ENCODE data around the gene TMC1. TPM values are rescaled to one million over a fixed set of nuclear protein-coding genes. Genes with fewer than 3 reads are reported as not detected.

Gene TMC1
- total and polyA plus RNA-seq, 3 experiments from 2014 or later = not detected

DNA sequence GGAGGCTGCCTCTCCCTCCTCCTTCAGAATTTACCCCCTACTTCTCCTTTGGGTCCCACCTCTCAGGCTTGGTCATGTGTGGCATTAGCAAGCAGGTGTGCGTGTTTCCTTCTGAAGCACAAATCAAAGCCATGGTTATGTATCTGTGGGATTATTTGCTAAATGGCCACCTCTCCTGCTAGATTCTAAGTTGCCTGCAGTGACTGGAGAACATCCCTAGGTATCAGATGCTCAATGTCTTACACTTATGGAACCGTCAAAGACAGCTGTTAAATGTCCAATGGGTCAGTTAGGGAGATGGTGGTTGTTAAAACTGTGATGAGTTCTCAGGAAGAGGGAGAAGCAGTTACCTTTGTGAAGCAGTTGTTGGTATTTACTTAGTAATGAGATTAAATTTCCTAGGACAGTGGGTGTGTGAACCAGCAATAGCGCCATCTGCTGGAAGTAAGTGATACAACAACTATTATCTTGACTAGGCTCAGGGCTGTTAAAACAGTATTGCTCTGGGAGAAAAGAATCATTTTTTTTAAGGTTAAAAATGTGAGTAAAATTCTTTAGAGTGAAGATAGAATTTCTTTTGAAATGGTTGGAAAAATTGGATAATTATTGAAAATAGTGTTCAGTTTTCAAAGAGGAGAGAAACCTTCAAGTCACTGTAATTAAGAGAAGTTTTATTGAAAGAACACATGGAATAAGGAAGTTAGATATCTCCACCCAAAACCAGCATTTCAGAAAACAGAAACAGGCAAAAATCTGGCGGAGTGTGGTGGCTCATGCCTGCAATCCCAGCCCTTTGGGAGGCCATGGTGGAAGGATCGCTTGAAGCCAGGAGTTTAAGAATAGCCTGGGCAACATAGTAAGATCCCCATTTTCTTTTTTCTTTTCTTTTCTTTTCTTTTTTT lies 71.3 kb downstream of the TMC1 start:
- no peak overlapping the region for H3K4me3 Mint-ChIP-seq
- peaks cover 0 to 1% (median 0%) of the 10 kb centered on the region in 3 donors for H3K36me3 Mint-ChIP-seq
- H3K9me3 Mint-ChIP-seq = no peaks in the 10 kb centered on the region
- CTCF ChIA-PET = interaction anchor here (0.7 to 6.9 kb wide), 15 partner anchors 9 to 320 kb away, joined by 3 to 76 read pairs (median 3); partner anchors contain the start of gene ZFAND5
- H3K27ac Mint-ChIP-seq = no peak overlapping the region
- H3K4me1 Mint-ChIP-seq = peaks cover 0 to 7% (median 5%) of the 10 kb centered on the region in 3 donors
- Histone ChIP-seq H3K9me3 (ENCODE audit: low read length) (no peaks in the 10 kb centered on the region), H3K4me3 (ENCODE audit: low read length) (no peak overlapping the region), H3K4me1 (ENCODE audit: insufficient read depth, low read length) (no peaks in the 10 kb centered on the region), H3K27me3 (ENCODE audit: insufficient read depth, low read length, poor library complexity, severe bottlenecking) (no peaks in the 10 kb centered on the region), H3K27ac (ENCODE audit: low read depth, low read length) (no peak overlapping the region), H3K36me3 (ENCODE audit: insufficient read depth, low read length) (no peaks in the 10 kb centered on the region)
- peak in 3 of 5 donors; percentile 38 to 51 (median 43) for DNase-seq
- H3K27me3 Mint-ChIP-seq = peaks cover 0 to 18% of the 10 kb centered on the region in 2 donors
- POLR2A ChIA-PET = no interaction called here

DNA sequence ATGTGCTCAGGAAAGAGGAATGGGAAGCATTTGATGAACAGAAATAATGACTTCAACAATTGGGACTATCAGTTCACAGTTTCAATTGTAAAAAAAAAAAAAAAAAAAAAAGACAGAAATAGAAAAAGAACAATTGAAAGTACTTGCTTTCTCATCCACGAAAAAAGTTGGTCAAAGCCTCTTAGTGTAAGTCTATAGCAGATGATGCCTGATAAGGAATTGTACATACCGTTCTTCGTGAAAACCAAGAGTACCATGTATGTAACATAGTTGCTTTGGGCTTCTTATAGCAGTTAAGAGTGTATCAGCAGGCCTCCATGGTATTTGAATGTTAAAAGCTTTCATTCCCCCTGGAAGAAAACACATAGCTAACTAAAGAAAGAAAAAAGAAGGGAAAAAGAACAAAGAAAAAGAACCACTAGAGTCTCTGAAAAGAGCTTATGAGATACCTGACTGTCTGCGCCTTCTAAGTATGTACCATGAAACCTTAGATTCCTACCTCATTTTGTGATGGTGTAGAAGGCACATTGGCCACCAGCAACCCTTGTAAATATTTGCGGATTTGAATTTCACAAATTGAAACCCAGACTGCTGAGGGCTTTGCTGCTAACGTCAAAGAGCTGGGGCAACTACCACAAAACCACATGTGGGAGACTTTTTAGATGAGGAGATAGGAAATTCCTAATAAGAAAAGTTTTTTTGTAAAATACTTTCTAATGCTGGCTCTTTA lies 75.2 kb downstream of the TMC1 start:
- ChIA-PET CTCF (interaction anchor here (2.0 to 2.2 kb wide), 2 partner anchors 315 to 318 kb away, joined by 5 to 15 read pairs; no protein-coding TSS in a partner anchor), POLR2A (interaction anchor here (0.5 kb wide), 1 partner anchor 283 kb away, joined by 3 read pairs; no protein-coding TSS in a partner anchor)
- peak in 1 of 5 donors; percentile 3 for DNase-seq
- Histone ChIP-seq H3K27ac (ENCODE audit: low read depth, low read length) (no peak overlapping the region), H3K9me3 (ENCODE audit: low read length) (no peaks in the 10 kb centered on the region), H3K27me3 (ENCODE audit: insufficient read depth, low read length, poor library complexity, severe bottlenecking) (no peaks in the 10 kb centered on the region), H3K4me1 (ENCODE audit: insufficient read depth, low read length) (no peaks in the 10 kb centered on the region), H3K36me3 (ENCODE audit: insufficient read depth, low read length) (no peaks in the 10 kb centered on the region), H3K4me3 (ENCODE audit: low read length) (no peak overlapping the region)
- H3K4me1 Mint-ChIP-seq = peaks cover 0 to 7% (median 6%) of the 10 kb centered on the region in 3 donors
- no peaks in the 10 kb centered on the region for H3K36me3 Mint-ChIP-seq
- peaks cover 0 to 18% of the 10 kb centered on the region in 2 donors for H3K27me3 Mint-ChIP-seq
- H3K27ac Mint-ChIP-seq = no peak overlapping the region
- no peak overlapping the region for H3K4me3 Mint-ChIP-seq
- no peaks in the 10 kb centered on the region for H3K9me3 Mint-ChIP-seq

DNA sequence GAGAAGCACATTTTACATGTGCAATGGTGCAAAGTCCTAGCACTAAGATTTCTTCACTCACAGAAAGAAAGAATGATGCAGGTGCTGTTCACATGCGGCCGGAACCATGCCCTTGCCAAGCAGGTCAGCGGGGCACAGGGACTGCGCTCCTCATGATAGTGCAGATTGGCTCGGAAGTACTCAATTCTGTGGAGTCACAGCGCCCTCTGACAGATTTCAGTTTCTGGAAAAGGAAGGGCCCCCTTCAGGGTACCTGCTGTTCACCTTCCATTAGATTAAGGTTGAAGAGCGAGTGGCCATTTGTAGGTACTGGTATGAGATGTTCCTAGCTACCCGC lies 75.7 kb downstream of the TMC1 start:
- CTCF ChIA-PET = interaction anchor here (2.0 to 2.2 kb wide), 2 partner anchors 316 to 319 kb away, joined by 5 to 15 read pairs; no protein-coding TSS in a partner anchor
- Mint-ChIP-seq H3K4me3 (no peak overlapping the region), H3K4me1 (peaks cover 0 to 8% (median 7%) of the 10 kb centered on the region in 3 donors), H3K27me3 (peaks cover 0 to 18% of the 10 kb centered on the region in 2 donors), H3K27ac (no peak overlapping the region), H3K36me3 (no peaks in the 10 kb centered on the region), H3K9me3 (no peaks in the 10 kb centered on the region)
- POLR2A ChIA-PET = interaction anchor here (0.5 kb wide), 1 partner anchor 283 kb away, joined by 3 read pairs; no protein-coding TSS in a partner anchor
- Histone ChIP-seq H3K27me3 (ENCODE audit: insufficient read depth, low read length, poor library complexity, severe bottlenecking) (no peaks in the 10 kb centered on the region), H3K36me3 (ENCODE audit: insufficient read depth, low read length) (no peaks in the 10 kb centered on the region), H3K9me3 (ENCODE audit: low read length) (no peaks in the 10 kb centered on the region), H3K4me3 (ENCODE audit: low read length) (no peak overlapping the region), H3K4me1 (ENCODE audit: insufficient read depth, low read length) (no peaks in the 10 kb centered on the region), H3K27ac (ENCODE audit: low read depth, low read length) (no peak overlapping the region)
- DNase-seq = no peak

DNA sequence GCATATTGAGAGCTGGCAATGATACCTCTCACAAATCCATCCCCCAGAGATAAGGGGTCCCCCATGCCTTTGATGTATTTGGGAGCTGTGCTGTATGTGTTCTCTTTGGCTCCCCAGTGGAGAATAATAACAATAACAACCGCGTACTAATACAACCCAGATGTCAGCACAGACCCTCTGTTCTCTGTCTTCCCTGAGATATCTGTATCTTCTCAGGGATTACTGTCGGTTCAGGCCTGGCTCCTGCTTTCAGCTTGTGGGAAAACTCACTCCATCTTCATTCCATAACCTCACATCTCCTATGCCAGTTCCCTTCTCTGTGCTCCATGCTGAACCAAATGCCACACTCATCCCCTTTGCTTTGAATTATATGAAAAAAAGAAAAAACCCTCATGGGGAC lies 76.2 kb downstream of the TMC1 start:
- ChIA-PET CTCF (interaction anchor here (1.0 to 2.2 kb wide), 3 partner anchors 7 to 319 kb away, joined by 3 to 15 read pairs (median 5); no protein-coding TSS in a partner anchor), POLR2A (no interaction called here)
- Histone ChIP-seq H3K4me1 (ENCODE audit: insufficient read depth, low read length) (no peaks in the 10 kb centered on the region), H3K4me3 (ENCODE audit: low read length) (no peak overlapping the region), H3K27ac (ENCODE audit: low read depth, low read length) (no peak overlapping the region), H3K9me3 (ENCODE audit: low read length) (no peaks in the 10 kb centered on the region), H3K27me3 (ENCODE audit: insufficient read depth, low read length, poor library complexity, severe bottlenecking) (no peaks in the 10 kb centered on the region), H3K36me3 (ENCODE audit: insufficient read depth, low read length) (no peaks in the 10 kb centered on the region)
- DNase-seq = no peak
- Mint-ChIP-seq H3K36me3 (no peaks in the 10 kb centered on the region), H3K4me3 (no peak overlapping the region), H3K9me3 (no peaks in the 10 kb centered on the region), H3K27me3 (peaks cover 0 to 18% of the 10 kb centered on the region in 2 donors), H3K27ac (no peak overlapping the region), H3K4me1 (peaks cover 0 to 8% (median 7%) of the 10 kb centered on the region in 3 donors)

DNA sequence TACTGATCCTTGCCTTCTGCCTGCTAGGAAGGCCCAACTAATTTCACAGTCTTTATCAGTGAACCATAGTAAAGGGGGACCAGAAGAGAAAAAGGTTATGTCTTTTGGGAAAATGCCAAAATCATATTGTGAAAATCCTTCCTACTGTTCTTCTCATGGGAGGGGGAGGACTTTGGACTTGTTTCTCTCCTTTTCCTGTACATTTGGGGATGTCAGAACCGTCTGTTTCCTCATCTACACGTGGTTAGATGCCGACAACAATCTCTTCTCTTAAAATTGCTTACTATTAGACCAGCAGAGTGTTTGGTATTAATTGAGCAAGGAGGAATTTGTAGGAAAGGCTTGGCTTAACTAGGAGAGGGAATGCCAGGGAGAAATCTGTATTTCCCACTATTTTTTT lies 77.2 kb downstream of the TMC1 start:
- ChIA-PET POLR2A (no interaction called here), CTCF (interaction anchor here (1.0 to 2.0 kb wide), 2 partner anchors 8 to 320 kb away, joined by 3 to 5 read pairs; no protein-coding TSS in a partner anchor)
- no peaks in the 10 kb centered on the region for H3K4me1 ChIP-seq (ENCODE audit: insufficient read depth, low read length)
- no peak overlapping the region for H3K27ac ChIP-seq (ENCODE audit: low read depth, low read length)
- DNase-seq = no peak
- no peak overlapping the region for H3K4me3 ChIP-seq (ENCODE audit: low read length)
- Mint-ChIP-seq H3K4me3 (no peak overlapping the region), H3K27me3 (peaks cover 0 to 15% of the 10 kb centered on the region in 2 donors), H3K36me3 (no peaks in the 10 kb centered on the region), H3K27ac (no peak overlapping the region), H3K4me1 (peaks cover 0 to 8% (median 7%) of the 10 kb centered on the region in 3 donors), H3K9me3 (no peaks in the 10 kb centered on the region)
- no peaks in the 10 kb centered on the region for H3K36me3 ChIP-seq (ENCODE audit: insufficient read depth, low read length)
- H3K27me3 ChIP-seq (ENCODE audit: insufficient read depth, low read length, poor library complexity, severe bottlenecking) = no peaks in the 10 kb centered on the region
- H3K9me3 ChIP-seq (ENCODE audit: low read length) = no peaks in the 10 kb centered on the region

DNA sequence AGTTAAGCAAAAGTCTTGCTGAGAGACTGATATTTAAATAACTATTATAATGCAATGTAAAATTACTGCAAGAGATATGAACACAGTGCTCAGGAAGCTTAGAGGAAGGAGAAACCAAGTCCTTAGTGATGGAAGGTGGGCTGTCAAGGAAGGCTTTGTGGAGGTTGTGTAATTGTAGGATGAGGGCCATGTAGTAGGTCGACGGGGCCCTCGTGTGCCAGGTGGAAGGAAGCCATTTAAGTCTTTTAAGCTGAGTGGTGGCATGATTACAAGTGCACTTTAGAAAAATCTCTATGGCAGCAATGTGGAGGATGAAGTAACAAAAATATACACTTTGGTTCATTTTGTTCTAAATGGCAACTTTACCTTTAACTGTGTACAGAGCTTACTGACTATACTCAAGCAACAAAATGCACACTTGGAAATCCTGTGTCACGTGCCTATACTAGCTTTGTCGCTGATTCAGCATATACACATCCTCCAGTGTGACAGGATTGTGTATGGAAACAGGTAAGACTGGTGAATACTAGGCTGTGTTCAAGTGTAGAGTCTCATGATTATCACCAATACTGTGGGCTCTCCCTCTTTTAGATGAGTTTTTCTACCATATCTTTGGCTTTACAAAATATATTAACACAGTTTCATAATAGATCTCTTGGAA lies 78.6 kb downstream of the TMC1 start:
- Histone ChIP-seq H3K4me3 (ENCODE audit: low read length) (no peak overlapping the region), H3K27me3 (ENCODE audit: insufficient read depth, low read length, poor library complexity, severe bottlenecking) (no peaks in the 10 kb centered on the region), H3K9me3 (ENCODE audit: low read length) (no peaks in the 10 kb centered on the region), H3K36me3 (ENCODE audit: insufficient read depth, low read length) (no peaks in the 10 kb centered on the region), H3K27ac (ENCODE audit: low read depth, low read length) (no peak overlapping the region), H3K4me1 (ENCODE audit: insufficient read depth, low read length) (no peaks in the 10 kb centered on the region)
- Mint-ChIP-seq H3K9me3 (no peaks in the 10 kb centered on the region), H3K4me1 (peaks cover 0 to 8% (median 7%) of the 10 kb centered on the region in 3 donors), H3K27me3 (peaks cover 0 to 7% of the 10 kb centered on the region in 2 donors), H3K27ac (peak overlapping the region in 1 of 8 donors; percentile 22), H3K36me3 (no peaks in the 10 kb centered on the region), H3K4me3 (no peak overlapping the region)
- ChIA-PET POLR2A (no interaction called here), CTCF (interaction anchor here (1.3 to 1.4 kb wide), 2 partner anchors 10 to 319 kb away, joined by 4 to 9 read pairs; no protein-coding TSS in a partner anchor)
- DNase-seq = no peak

DNA sequence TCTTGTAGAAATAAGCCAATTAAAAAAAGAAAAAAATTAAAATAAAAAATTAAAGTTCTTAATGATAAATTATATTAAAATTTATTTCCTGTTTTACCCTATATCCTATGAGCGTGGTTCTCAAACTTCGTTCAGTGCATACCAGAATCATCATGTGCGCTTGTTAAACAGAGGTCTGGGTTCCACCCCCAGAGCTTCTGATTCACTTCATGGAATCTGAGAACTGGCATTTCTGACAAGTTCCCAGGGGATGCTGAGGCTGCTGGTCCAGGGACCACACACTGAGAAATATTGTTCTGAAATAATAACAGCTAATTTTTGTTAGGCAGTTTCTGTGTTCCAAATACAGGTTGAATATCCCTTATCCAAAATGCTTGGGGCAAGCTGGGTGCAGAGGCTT lies 79.3 kb downstream of the TMC1 start:
- no peaks in the 10 kb centered on the region for H3K27me3 ChIP-seq (ENCODE audit: insufficient read depth, low read length, poor library complexity, severe bottlenecking)
- Mint-ChIP-seq H3K4me3 (no peak overlapping the region), H3K4me1 (peaks cover 0 to 8% (median 7%) of the 10 kb centered on the region in 3 donors), H3K27me3 (peaks cover 0 to 3% of the 10 kb centered on the region in 2 donors), H3K36me3 (no peaks in the 10 kb centered on the region), H3K9me3 (no peaks in the 10 kb centered on the region), H3K27ac (no peak overlapping the region)
- no peak overlapping the region for H3K27ac ChIP-seq (ENCODE audit: low read depth, low read length)
- no peaks in the 10 kb centered on the region for H3K4me1 ChIP-seq (ENCODE audit: insufficient read depth, low read length)
- H3K36me3 ChIP-seq (ENCODE audit: insufficient read depth, low read length) = no peaks in the 10 kb centered on the region
- POLR2A ChIA-PET = no interaction called here
- DNase-seq = no peak
- H3K4me3 ChIP-seq (ENCODE audit: low read length) = no peak overlapping the region
- CTCF ChIA-PET = interaction anchor here (1.3 to 1.4 kb wide), 2 partner anchors 11 to 320 kb away, joined by 4 to 9 read pairs; no protein-coding TSS in a partner anchor
- no peaks in the 10 kb centered on the region for H3K9me3 ChIP-seq (ENCODE audit: low read length)
